ENCODE measurements around the gene HLA-DPB1.

HLA-DPB1 gene

GRCh38 chr6:33107641-33108040 lies 31.9 kb downstream of the HLA-DPB1 start:
- H3K9ac ChIP-seq (ENCODE audit: low read length): no peak overlapping the region
- no peak overlapping the region for H3K27ac ChIP-seq (ENCODE audit: low read depth, low read length)
- H3K4me3 ChIP-seq (ENCODE audit: low read depth in 1 of 2, low read length in 2 of 2): no peak overlapping the region
- no peaks in the 10 kb centered on the region for H3K36me3 ChIP-seq (ENCODE audit: insufficient read depth, low read length)
- no peaks in the 10 kb centered on the region for H3K4me1 ChIP-seq (ENCODE audit: insufficient read depth, low read length)
- peaks cover 0 to 3% of the 10 kb centered on the region in 2 donors for H3K27me3 ChIP-seq (ENCODE audit: control insufficient read depth in 1 of 2, insufficient read depth in 2 of 2, low read length in 2 of 2)
- no peaks in the 10 kb centered on the region for H3K9me3 ChIP-seq (ENCODE audit: low read length)

GRCh38 chr6:33108307-33108706 lies 32.5 kb downstream of the HLA-DPB1 start:
- Histone ChIP-seq H3K4me1 (ENCODE audit: insufficient read depth, low read length) (no peaks in the 10 kb centered on the region), H3K9ac (ENCODE audit: low read length) (no peak overlapping the region), H3K36me3 (ENCODE audit: insufficient read depth, low read length) (no peaks in the 10 kb centered on the region), H3K9me3 (ENCODE audit: low read length) (no peaks in the 10 kb centered on the region), H3K27me3 (ENCODE audit: control insufficient read depth in 1 of 2, insufficient read depth in 2 of 2, low read length in 2 of 2) (peaks cover 2 to 9% of the 10 kb centered on the region in 2 donors), H3K27ac (ENCODE audit: low read depth, low read length) (no peak overlapping the region), H3K4me3 (ENCODE audit: low read depth in 1 of 2, low read length in 2 of 2) (no peak overlapping the region)

GRCh38 chr6:33112148-33112547 lies 36.4 kb downstream of the HLA-DPB1 start:
- no peak overlapping the region for H3K9ac ChIP-seq (ENCODE audit: low read length)
- peaks cover 11 to 31% of the 10 kb centered on the region in 2 donors for H3K27me3 ChIP-seq (ENCODE audit: control insufficient read depth in 1 of 2, insufficient read depth in 2 of 2, low read length in 2 of 2)
- no peaks in the 10 kb centered on the region for H3K36me3 ChIP-seq (ENCODE audit: insufficient read depth, low read length)
- H3K4me3 ChIP-seq (ENCODE audit: low read depth in 1 of 2, low read length in 2 of 2): no peak overlapping the region
- no peaks in the 10 kb centered on the region for H3K9me3 ChIP-seq (ENCODE audit: low read length)
- H3K4me1 ChIP-seq (ENCODE audit: insufficient read depth, low read length): peaks cover 7% of the 10 kb centered on the region
- H3K27ac ChIP-seq (ENCODE audit: low read depth, low read length): no peak overlapping the region

- Histone ChIP-seq H3K27me3 (ENCODE audit: control insufficient read depth in 1 of 2, insufficient read depth in 2 of 2, low read length in 2 of 2) (peaks cover 21 to 44% of the 10 kb centered on the region in 2 donors), H3K4me1 (ENCODE audit: insufficient read depth, low read length) (peaks cover 7% of the 10 kb centered on the region), H3K9me3 (ENCODE audit: low read length) (no peaks in the 10 kb centered on the region), H3K27ac (ENCODE audit: low read depth, low read length) (no peak overlapping the region), H3K4me3 (ENCODE audit: low read depth in 1 of 2, low read length in 2 of 2) (no peak overlapping the region), H3K9ac (ENCODE audit: low read length) (no peak overlapping the region), H3K36me3 (ENCODE audit: insufficient read depth, low read length) (no peaks in the 10 kb centered on the region)
Measured at GRCh38 chr6:33113755-33114154, 38.0 kb downstream of the HLA-DPB1 start.

GRCh38 chr6:33114406-33114805 lies 38.6 kb downstream of the HLA-DPB1 start:
- Histone ChIP-seq H3K27me3 (ENCODE audit: control insufficient read depth in 1 of 2, insufficient read depth in 2 of 2, low read length in 2 of 2) (peaks cover 21 to 44% of the 10 kb centered on the region in 2 donors), H3K9ac (ENCODE audit: low read length) (no peak overlapping the region), H3K36me3 (ENCODE audit: insufficient read depth, low read length) (no peaks in the 10 kb centered on the region), H3K27ac (ENCODE audit: low read depth, low read length) (no peak overlapping the region), H3K4me3 (ENCODE audit: low read depth in 1 of 2, low read length in 2 of 2) (no peak overlapping the region), H3K4me1 (ENCODE audit: insufficient read depth, low read length) (peaks cover 7% of the 10 kb centered on the region), H3K9me3 (ENCODE audit: low read length) (no peaks in the 10 kb centered on the region)

- H3K27ac ChIP-seq (ENCODE audit: low read depth, low read length): no peak overlapping the region
- peaks cover 21 to 44% of the 10 kb centered on the region in 2 donors for H3K27me3 ChIP-seq (ENCODE audit: control insufficient read depth in 1 of 2, insufficient read depth in 2 of 2, low read length in 2 of 2)
- H3K9me3 ChIP-seq (ENCODE audit: low read length): no peaks in the 10 kb centered on the region
- peaks cover 7% of the 10 kb centered on the region for H3K4me1 ChIP-seq (ENCODE audit: insufficient read depth, low read length)
- H3K9ac ChIP-seq (ENCODE audit: low read length): no peak overlapping the region
- H3K36me3 ChIP-seq (ENCODE audit: insufficient read depth, low read length): no peaks in the 10 kb centered on the region
- no peak overlapping the region for H3K4me3 ChIP-seq (ENCODE audit: low read depth in 1 of 2, low read length in 2 of 2)
Measured at GRCh38 chr6:33116417-33116816, 40.6 kb downstream of the HLA-DPB1 start.

GRCh38 chr6:33116841-33117711 lies 41.3 kb downstream of the HLA-DPB1 start:
- no peak overlapping the region for H3K9ac ChIP-seq (ENCODE audit: low read length)
- no peak overlapping the region for H3K27ac ChIP-seq (ENCODE audit: low read depth, low read length)
- peaks cover 21 to 44% of the 10 kb centered on the region in 2 donors for H3K27me3 ChIP-seq (ENCODE audit: control insufficient read depth in 1 of 2, insufficient read depth in 2 of 2, low read length in 2 of 2)
- H3K4me1 ChIP-seq (ENCODE audit: insufficient read depth, low read length): peaks cover 7% of the 10 kb centered on the region
- no peak overlapping the region for H3K4me3 ChIP-seq (ENCODE audit: low read depth in 1 of 2, low read length in 2 of 2)
- no peaks in the 10 kb centered on the region for H3K36me3 ChIP-seq (ENCODE audit: insufficient read depth, low read length)
- no peaks in the 10 kb centered on the region for H3K9me3 ChIP-seq (ENCODE audit: low read length)

GRCh38 chr6:33117811-33118277 lies 42.1 kb downstream of the HLA-DPB1 start:
- H3K27ac ChIP-seq (ENCODE audit: low read depth, low read length): no peak overlapping the region
- H3K27me3 ChIP-seq (ENCODE audit: control insufficient read depth in 1 of 2, insufficient read depth in 2 of 2, low read length in 2 of 2): peaks cover 21 to 38% of the 10 kb centered on the region in 2 donors

GRCh38 chr6:33118525-33119123 lies 42.8 kb downstream of the HLA-DPB1 start:
- no peaks in the 10 kb centered on the region for H3K9me3 ChIP-seq (ENCODE audit: low read length)
- H3K36me3 ChIP-seq (ENCODE audit: insufficient read depth, low read length): no peaks in the 10 kb centered on the region
- no peak overlapping the region for H3K4me3 ChIP-seq (ENCODE audit: low read depth in 1 of 2, low read length in 2 of 2)
- peaks cover 15 to 33% of the 10 kb centered on the region in 2 donors for H3K27me3 ChIP-seq (ENCODE audit: control insufficient read depth in 1 of 2, insufficient read depth in 2 of 2, low read length in 2 of 2)
- H3K4me1 ChIP-seq (ENCODE audit: insufficient read depth, low read length): peaks cover 7% of the 10 kb centered on the region
- H3K27ac ChIP-seq (ENCODE audit: low read depth, low read length): no peak overlapping the region
- H3K9ac ChIP-seq (ENCODE audit: low read length): no peak overlapping the region

More at GRCh38 chr6:33117811-33118277, 42.1 kb downstream of the HLA-DPB1 start:
- no peaks in the 10 kb centered on the region for H3K36me3 ChIP-seq (ENCODE audit: insufficient read depth, low read length)
- no peak overlapping the region for H3K4me3 ChIP-seq (ENCODE audit: low read depth in 1 of 2, low read length in 2 of 2)
- no peak overlapping the region for H3K9ac ChIP-seq (ENCODE audit: low read length)
- peaks cover 7% of the 10 kb centered on the region for H3K4me1 ChIP-seq (ENCODE audit: insufficient read depth, low read length)
- H3K9me3 ChIP-seq (ENCODE audit: low read length): no peaks in the 10 kb centered on the region

GRCh38 chr6:33120001-33120400 lies 44.2 kb downstream of the HLA-DPB1 start:
- Histone ChIP-seq H3K27ac (ENCODE audit: low read depth, low read length) (no peak overlapping the region), H3K4me3 (ENCODE audit: low read depth in 1 of 2, low read length in 2 of 2) (no peak overlapping the region), H3K9me3 (ENCODE audit: low read length) (no peaks in the 10 kb centered on the region), H3K36me3 (ENCODE audit: insufficient read depth, low read length) (no peaks in the 10 kb centered on the region), H3K27me3 (ENCODE audit: control insufficient read depth in 1 of 2, insufficient read depth in 2 of 2, low read length in 2 of 2) (peaks cover 14 to 30% of the 10 kb centered on the region in 2 donors), H3K9ac (ENCODE audit: low read length) (no peak overlapping the region), H3K4me1 (ENCODE audit: insufficient read depth, low read length) (peaks cover 7% of the 10 kb centered on the region)

- H3K4me3 ChIP-seq (ENCODE audit: low read depth in 1 of 2, low read length in 2 of 2): no peak overlapping the region
- H3K27ac ChIP-seq (ENCODE audit: low read depth, low read length): no peak overlapping the region
- H3K27me3 ChIP-seq (ENCODE audit: control insufficient read depth in 1 of 2, insufficient read depth in 2 of 2, low read length in 2 of 2): peaks cover 0 to 2% of the 10 kb centered on the region in 2 donors
- no peaks in the 10 kb centered on the region for H3K4me1 ChIP-seq (ENCODE audit: insufficient read depth, low read length)
- no peaks in the 10 kb centered on the region for H3K36me3 ChIP-seq (ENCODE audit: insufficient read depth, low read length)
- H3K9me3 ChIP-seq (ENCODE audit: low read length): no peaks in the 10 kb centered on the region
- H3K9ac ChIP-seq (ENCODE audit: low read length): no peak overlapping the region
Measured at GRCh38 chr6:33123181-33123580, 47.4 kb downstream of the HLA-DPB1 start.

All from muscle layer of colon (tissue), 2 donors.